ENCODE results near the gene PTDSS2. TPM values are rescaled to one million over a fixed set of nuclear protein-coding genes. Genes with fewer than 3 reads are reported as not detected.

Gene PTDSS2
- total and polyA plus RNA-seq, 9 of the 15 experiments (the other 6 are each of a cell fraction or from before 2014, with no cell fraction given), result 0.45 to 53.9 (median 17.2) TPM

GRCh38 chr11:536841-537621, 87.0 kb downstream of the PTDSS2 start, which contains the start of gene LRRC56 (continued):
- peak; percentile 58 for TF ChIP-seq CCNT2 (IDR thresholded peaks at IDR 0.05; ENCODE audit: borderline replicate concordance, extremely low read depth, insufficient read length, low read depth, low read length)
- TF ChIP-seq ZNF143 (CRISPR knock-in tag; IDR thresholded peaks at IDR 0.05), result no peak
- TF ChIP-seq NRF1 (conservative IDR thresholded peaks at IDR 0.05 in 1 of 2, IDR thresholded peaks at IDR 0.05 in 1 of 2), result peak; percentile 45 to 64; a peak in 3 of 4 replicates
- peak; percentile 84 for TF ChIP-seq GATAD2B (IDR thresholded peaks at IDR 0.05; ENCODE audit: borderline replicate concordance)
- TF ChIP-seq MGA (IDR thresholded peaks at IDR 0.05), result peak; percentile 84
- TF ChIP-seq CCAR2 (IDR thresholded peaks at IDR 0.05; ENCODE audit: low read depth, low read length), result no peak
